Natural killer cell (primary cell): ENCODE data around the gene CYB561. TPM values are rescaled to one million over a fixed set of nuclear protein-coding genes. Genes with fewer than 3 reads are reported as not detected.

Experiments used
- ATAC-seq, 3 donors: fragments of 150-1000 bp in 2 of 3; fragments of 200-7000 bp in 1 of 3; cut with Tn5 transposase; 1 replicate in 1 of 3; 2 replicates in 2 of 3; pipeline ENCODE4 v1.10.0; 2021; ENCODE audit warnings: mild to moderate bottlenecking in 2 of 3, moderate library complexity in 2 of 3
- DNase-seq, 2 donors: peaks; one replicate each; pipeline versions ENCODE4 v3.0.0 to v3.0.0-alpha.2; 2013 to 2021; ENCODE audit warnings: mixed read lengths in 1 of 2
- H3K27ac ChIP-seq: one replicate; pipeline ENCODE4 v1.5.1; 2013; ENCODE audit warnings: mild to moderate bottlenecking, low read length
- H3K27me3 ChIP-seq: one replicate; pipeline ENCODE4 v1.6.1; 2013; ENCODE audit warnings: low read length; ENCODE audit not compliant: control insufficient read depth, insufficient read depth
- H3K36me3 ChIP-seq: one replicate; pipeline ENCODE4 v1.6.1; 2013; ENCODE audit warnings: low read length; ENCODE audit not compliant: control insufficient read depth, insufficient read depth
- H3K4me1 ChIP-seq: one replicate; pipeline ENCODE4 v1.6.1; 2013; ENCODE audit warnings: low read length; ENCODE audit not compliant: control insufficient read depth, insufficient read depth
- H3K4me3 ChIP-seq: one replicate; pipeline ENCODE4 v1.5.1; 2013; ENCODE audit warnings: low read length
- H3K9me3 ChIP-seq: one replicate; pipeline ENCODE4 v1.6.1; 2013; ENCODE audit warnings: low read length; ENCODE audit not compliant: control insufficient read depth, insufficient read depth
- H3K27ac Mint-ChIP-seq, 2 donors: one replicate each; pipeline ENCODE4 v1.8.0; 2022; ENCODE audit warnings: mild to moderate bottlenecking in 2 of 2, mixed read lengths in 2 of 2, moderate library complexity in 1 of 2
- H3K27me3 Mint-ChIP-seq, 2 donors: one replicate each; pipeline ENCODE4 v1.8.0; 2022; ENCODE audit warnings: low read depth in 2 of 2, mixed read lengths in 2 of 2
- H3K36me3 Mint-ChIP-seq: one replicate; pipeline ENCODE4 v1.8.0; 2022; ENCODE audit warnings: mixed read lengths
- H3K4me1 Mint-ChIP-seq, 2 donors: one replicate each; pipeline ENCODE4 v1.8.0; 2022; ENCODE audit warnings: mixed read lengths in 2 of 2
- H3K4me3 Mint-ChIP-seq: one replicate; pipeline ENCODE4 v1.8.0; 2022; ENCODE audit warnings: mild to moderate bottlenecking, moderate library complexity, mixed read lengths
- H3K9me3 Mint-ChIP-seq, 2 donors: one replicate each; pipeline ENCODE4 v1.8.0; 2022; ENCODE audit warnings: mixed read lengths in 2 of 2
- CTCF ChIP-seq: fragments of 200-600 bp; IDR thresholded peaks from one replicate; pipeline ENCODE4 v1.8.0; 2022; ENCODE audit warnings: antibody characterized with exemption
- WGBS: methylation state at CpG from one replicate; pipeline ENCODE4 v1.1.7; 2013; ENCODE audit warnings: missing lambda C conversion rate; ENCODE audit not compliant: insufficient coverage; 5-methylcytosine and 5-hydroxymethylcytosine counted together
- intact Hi-C: fragments of 100-400 bp; cut with micrococcal nuclease; formaldehyde crosslinking; loops from one replicate; pipeline ENCODE4 v1.14.2; 2022
- total RNA-seq, 4 donors: library from RNA; stranded (reverse); fragments of 120-200 nt in 1 of 4; gene quantifications; one replicate each; pipeline versions ENCODE4 v1.2.3 to v1.2.4, GENCODE V29; 2013 to 2022

Gene CYB561
- total RNA-seq, 3 donors from 2014 or later (not counting 1 experiment from before 2014, with no cell fraction given): 16.3 to 19.3 (median 19.2) TPM

- intact Hi-C loops: no loop called here
- Histone ChIP-seq H3K27me3 (no peaks in the 10 kb centered on the region), H3K4me3 (no peak overlapping the region), H3K27ac (no peak overlapping the region), H3K36me3 (peaks cover 2% of the 10 kb centered on the region), H3K4me1 (peaks cover 25% of the 10 kb centered on the region), H3K9me3 (no peaks in the 10 kb centered on the region)
- ATAC-seq (no peak), DNase-seq (no peak)
- H3K27ac Mint-ChIP-seq: no peak overlapping the region
- no peak for TF ChIP-seq CTCF
- no peaks in the 10 kb centered on the region for H3K36me3 Mint-ChIP-seq
- 88% methylated on average over 11 of the region's 11 CpGs for WGBS
- H3K9me3 Mint-ChIP-seq: no peaks in the 10 kb centered on the region
- no peaks in the 10 kb centered on the region for H3K27me3 Mint-ChIP-seq
- peaks cover 16 to 22% of the 10 kb centered on the region in 2 donors for H3K4me1 Mint-ChIP-seq
- H3K4me3 Mint-ChIP-seq: no peak overlapping the region
Observed at GRCh38 chr17:63423251-63423950, 22.7 kb downstream of the CYB561 start.

GRCh38 chr17:63421681-63422645, 24.1 kb downstream of the CYB561 start:
- H3K4me3 Mint-ChIP-seq: no peak overlapping the region
- no peaks in the 10 kb centered on the region for H3K27me3 ChIP-seq
- H3K4me1 Mint-ChIP-seq: peaks cover 16 to 17% of the 10 kb centered on the region in 2 donors
- H3K36me3 ChIP-seq: peaks cover 2% of the 10 kb centered on the region
- no peaks in the 10 kb centered on the region for H3K27me3 Mint-ChIP-seq
- H3K27ac Mint-ChIP-seq: peak overlapping the region in 1 of 2 donors; percentile 85
- H3K9me3 Mint-ChIP-seq: no peaks in the 10 kb centered on the region
- no peaks in the 10 kb centered on the region for H3K9me3 ChIP-seq
- H3K27ac ChIP-seq: no peak overlapping the region
- intact Hi-C loops: no loop called here
- TF ChIP-seq CTCF: no peak
- ATAC-seq (no peak), DNase-seq (no peak)
- no peak overlapping the region for H3K4me3 ChIP-seq
- no peaks in the 10 kb centered on the region for H3K36me3 Mint-ChIP-seq
- H3K4me1 ChIP-seq: peaks cover 16% of the 10 kb centered on the region
- WGBS: 94% methylated on average over 25 of the region's 25 CpGs

GRCh38 chr17:63420868-63421680, 25.0 kb downstream of the CYB561 start:
- intact Hi-C loops: no loop called here
- TF ChIP-seq CTCF: no peak
- no peak for ATAC-seq
- peak overlapping the region in 1 of 2 donors; percentile 85 for H3K27ac Mint-ChIP-seq
- H3K4me1 Mint-ChIP-seq: peaks cover 16% of the 10 kb centered on the region in 2 donors
- Histone ChIP-seq H3K27me3 (no peaks in the 10 kb centered on the region), H3K27ac (no peak overlapping the region), H3K4me3 (no peak overlapping the region), H3K36me3 (peaks cover 4% of the 10 kb centered on the region), H3K4me1 (peaks cover 16% of the 10 kb centered on the region), H3K9me3 (no peaks in the 10 kb centered on the region)
- H3K9me3 Mint-ChIP-seq: no peaks in the 10 kb centered on the region
- no peak for DNase-seq
- WGBS: 95% methylated on average over 25 of the region's 25 CpGs
- no peak overlapping the region for H3K4me3 Mint-ChIP-seq
- no peaks in the 10 kb centered on the region for H3K27me3 Mint-ChIP-seq
- H3K36me3 Mint-ChIP-seq: no peaks in the 10 kb centered on the region
